Neural progenitor cell (in vitro differentiated cells): ENCODE data around the gene BBS9. TPM values are rescaled to one million over a fixed set of nuclear protein-coding genes. Genes with fewer than 3 reads are reported as not detected.

ENCODE experiments used
- DNase-seq: peaks from one replicate; pipeline ENCODE4 v3.0.0-alpha.2; 2016; ENCODE audit warnings: low spot score
- H2AFZ ChIP-seq: fragments of 200-600 bp; sonication (generic); replicated peaks from 2 replicates; pipeline ENCODE4 v1.6.1; 2016; ENCODE audit warnings: antibody characterized with exemption
- H3F3A ChIP-seq: fragments of 200-600 bp; sonication (generic); 2 replicates; pipeline ENCODE4 v1.6.1; 2016; ENCODE audit warnings: antibody characterized with exemption, low read depth
- H3K27ac ChIP-seq: fragments of 200-600 bp; sonication (generic); 2 replicates; pipeline ENCODE4 v1.5.1; 2016; ENCODE audit warnings: mild to moderate bottlenecking
- H3K27me3 ChIP-seq: fragments of 200-600 bp; sonication (generic); 2 replicates; pipeline ENCODE4 v1.6.1; 2016; ENCODE audit warnings: mild to moderate bottlenecking, moderate library complexity
- H3K36me3 ChIP-seq: fragments of 200-600 bp; sonication (generic); 2 replicates; pipeline ENCODE4 v1.5.1; 2016
- H3K4me1 ChIP-seq: fragments of 200-600 bp; sonication (generic); 2 replicates; pipeline ENCODE4 v1.6.1; 2016; ENCODE audit warnings: mixed run types
- H3K4me2 ChIP-seq: fragments of 200-600 bp; sonication (generic); 2 replicates; pipeline ENCODE4 v1.6.1; 2016
- H3K4me3 ChIP-seq: fragments of 200-600 bp; sonication (generic); 2 replicates; pipeline ENCODE4 v1.5.1; 2016
- H3K79me2 ChIP-seq: fragments of 200-600 bp; sonication (generic); 2 replicates; pipeline ENCODE4 v1.6.1; 2016; ENCODE audit warnings: low read depth
- H3K9ac ChIP-seq: fragments of 200-600 bp; sonication (generic); 2 replicates; pipeline ENCODE4 v1.6.1; 2016
- H3K9me3 ChIP-seq: fragments of 200-600 bp; sonication (generic); 2 replicates; pipeline ENCODE4 v1.5.1; 2016; ENCODE audit warnings: low read depth
- H4K20me1 ChIP-seq: fragments of 200-600 bp; sonication (generic); 2 replicates; pipeline ENCODE4 v1.6.1; 2016; ENCODE audit warnings: low read depth
- H3K27ac Mint-ChIP-seq: 3 replicates; pipeline ENCODE4 v1.8.0; 2021; ENCODE audit warnings: mixed read lengths
- H3K27me3 Mint-ChIP-seq: 2 replicates; pipeline ENCODE4 v1.8.0; 2022; ENCODE audit warnings: low read depth, mild to moderate bottlenecking, inconsistent platforms, moderate library complexity, mixed read lengths; ENCODE audit not compliant: insufficient read depth
- H3K36me3 Mint-ChIP-seq: 3 replicates; pipeline ENCODE4 v1.8.0; 2021; ENCODE audit warnings: mixed read lengths
- H3K4me1 Mint-ChIP-seq: 3 replicates; pipeline ENCODE4 v1.8.0; 2021; ENCODE audit warnings: mixed read lengths
- H3K4me3 Mint-ChIP-seq: 3 replicates; pipeline ENCODE4 v1.8.0; 2021; ENCODE audit warnings: mild to moderate bottlenecking, moderate library complexity, mixed read lengths
- H3K9me3 Mint-ChIP-seq: 3 replicates; pipeline ENCODE4 v1.8.0; 2020; ENCODE audit warnings: mixed read lengths
- EZH2 ChIP-seq: fragments of 200-600 bp; sonication (generic); IDR thresholded peaks from 2 replicates; pipeline ENCODE4 v1.6.1; 2017; ENCODE audit warnings: antibody characterized with exemption, mild to moderate bottlenecking, moderate library complexity
- EZH2phosphoT487 ChIP-seq: fragments of 200-600 bp; sonication (generic); IDR thresholded peaks from 2 replicates; pipeline ENCODE4 v1.6.1; 2017; ENCODE audit warnings: antibody characterized with exemption
- total RNA-seq: library from RNA; depleted of rRNA; stranded (reverse); fragments of >200 nt; gene quantifications from 2 replicates; pipeline ENCODE4 v1.2.3, GENCODE V29; 2015; ENCODE audit warnings: low replicate concordance
- TF ChIP-seq, protein P1 (sequence below): fragments of 200-600 bp; sonication (generic); IDR thresholded peaks from 2 replicates; pipeline ENCODE4 v1.5.1; 2017; ENCODE audit warnings: antibody characterized with exemption, mild to moderate bottlenecking

BBS9 gene
- total RNA-seq, 1 donor from 2014 or later: 40.3 TPM

DNA sequence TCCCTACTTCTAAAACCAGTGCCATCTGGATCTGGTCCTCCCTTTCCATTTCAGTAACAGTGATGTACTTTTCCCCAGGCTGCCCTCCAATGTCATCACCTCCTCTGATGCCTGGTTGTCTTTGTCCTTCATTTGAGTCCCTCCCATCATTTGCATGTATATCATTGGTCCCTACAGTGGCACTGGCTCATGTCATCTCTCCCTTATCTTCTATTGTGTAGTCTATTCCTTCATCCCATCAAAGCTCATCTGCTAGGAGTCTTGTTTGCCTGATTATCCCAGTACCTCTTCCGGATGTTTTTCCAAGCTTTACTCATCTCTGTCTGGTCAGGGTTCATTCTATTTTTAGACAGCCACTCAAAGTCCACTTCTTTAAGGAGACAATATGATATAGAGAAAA lies 483.1 kb downstream of the BBS9 start:
- Histone ChIP-seq H3K9ac (no peak overlapping the region), H3K9me3 (no peaks in the 10 kb centered on the region), H2AFZ (no peak overlapping the region), H3K4me2 (no peak overlapping the region), H3K27me3 (no peaks in the 10 kb centered on the region), H3F3A (no peaks in the 10 kb centered on the region), H3K4me1 (no peaks in the 10 kb centered on the region), H3K36me3 (no peaks in the 10 kb centered on the region), H3K4me3 (no peak overlapping the region), H4K20me1 (no peaks in the 10 kb centered on the region), H3K79me2 (no peaks in the 10 kb centered on the region), H3K27ac (no peak overlapping the region)
- H3K4me1 Mint-ChIP-seq: no peaks in the 10 kb centered on the region
- H3K27me3 Mint-ChIP-seq: no peaks in the 10 kb centered on the region
- H3K4me3 Mint-ChIP-seq: no peak overlapping the region
- H3K36me3 Mint-ChIP-seq: no peaks in the 10 kb centered on the region
- no peak for TF ChIP-seq EZH2
- TF ChIP-seq, protein P1, sequence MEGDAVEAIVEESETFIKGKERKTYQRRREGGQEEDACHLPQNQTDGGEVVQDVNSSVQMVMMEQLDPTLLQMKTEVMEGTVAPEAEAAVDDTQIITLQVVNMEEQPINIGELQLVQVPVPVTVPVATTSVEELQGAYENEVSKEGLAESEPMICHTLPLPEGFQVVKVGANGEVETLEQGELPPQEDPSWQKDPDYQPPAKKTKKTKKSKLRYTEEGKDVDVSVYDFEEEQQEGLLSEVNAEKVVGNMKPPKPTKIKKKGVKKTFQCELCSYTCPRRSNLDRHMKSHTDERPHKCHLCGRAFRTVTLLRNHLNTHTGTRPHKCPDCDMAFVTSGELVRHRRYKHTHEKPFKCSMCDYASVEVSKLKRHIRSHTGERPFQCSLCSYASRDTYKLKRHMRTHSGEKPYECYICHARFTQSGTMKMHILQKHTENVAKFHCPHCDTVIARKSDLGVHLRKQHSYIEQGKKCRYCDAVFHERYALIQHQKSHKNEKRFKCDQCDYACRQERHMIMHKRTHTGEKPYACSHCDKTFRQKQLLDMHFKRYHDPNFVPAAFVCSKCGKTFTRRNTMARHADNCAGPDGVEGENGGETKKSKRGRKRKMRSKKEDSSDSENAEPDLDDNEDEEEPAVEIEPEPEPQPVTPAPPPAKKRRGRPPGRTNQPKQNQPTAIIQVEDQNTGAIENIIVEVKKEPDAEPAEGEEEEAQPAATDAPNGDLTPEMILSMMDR: no peak
- TF ChIP-seq EZH2phosphoT487: no peak
- H3K9me3 Mint-ChIP-seq: no peaks in the 10 kb centered on the region
- DNase-seq: no peak
- no peak overlapping the region for H3K27ac Mint-ChIP-seq

DNA sequence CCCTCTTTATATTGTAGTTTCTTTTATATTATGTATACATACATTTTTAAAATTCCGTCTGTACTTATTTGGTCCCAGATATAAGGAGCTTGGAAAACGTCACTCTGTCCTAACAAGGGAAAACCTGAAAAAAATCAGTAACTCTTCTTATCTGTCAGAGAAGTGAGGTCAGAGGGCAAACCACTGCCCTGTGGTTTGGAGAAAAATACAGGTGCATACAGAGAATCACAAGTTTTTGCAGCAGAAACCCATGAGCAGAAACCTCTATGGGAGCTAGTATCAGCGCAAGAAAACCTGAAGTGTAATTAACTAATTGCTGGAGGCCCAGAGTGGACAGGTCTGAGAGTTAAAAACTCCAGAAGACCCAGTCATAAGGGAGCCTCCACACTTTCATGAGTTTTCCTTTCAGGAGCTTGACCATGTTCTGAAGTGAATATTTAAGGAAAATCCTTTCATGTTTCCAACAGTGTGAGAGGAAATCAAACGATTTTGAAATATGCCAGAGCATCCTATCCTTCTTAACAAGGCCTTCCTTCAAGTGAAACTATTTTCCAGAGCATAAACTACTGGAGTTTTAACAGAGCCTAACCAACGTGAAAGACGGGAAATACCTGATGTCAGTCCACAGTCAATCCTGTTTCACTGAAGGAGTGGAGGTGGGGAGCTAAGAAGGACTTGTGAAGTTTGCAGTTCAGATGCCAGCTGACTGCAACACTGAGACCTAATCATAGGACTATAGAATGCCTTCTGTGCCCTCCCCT lies 485.2 kb downstream of the BBS9 start:
- TF ChIP-seq EZH2phosphoT487 (no peak), EZH2 (no peak)
- TF ChIP-seq, protein P1: no peak
- DNase-seq: no peak
- Mint-ChIP-seq H3K4me3 (no peak overlapping the region), H3K9me3 (no peaks in the 10 kb centered on the region), H3K36me3 (no peaks in the 10 kb centered on the region), H3K27me3 (no peaks in the 10 kb centered on the region), H3K27ac (no peak overlapping the region), H3K4me1 (no peaks in the 10 kb centered on the region)
- Histone ChIP-seq H3K9ac (no peak overlapping the region), H2AFZ (no peak overlapping the region), H4K20me1 (no peaks in the 10 kb centered on the region), H3K27ac (no peak overlapping the region), H3F3A (no peaks in the 10 kb centered on the region), H3K4me1 (no peaks in the 10 kb centered on the region), H3K4me3 (no peak overlapping the region), H3K79me2 (no peaks in the 10 kb centered on the region), H3K36me3 (no peaks in the 10 kb centered on the region), H3K27me3 (no peaks in the 10 kb centered on the region), H3K4me2 (no peak overlapping the region), H3K9me3 (no peaks in the 10 kb centered on the region)

DNA sequence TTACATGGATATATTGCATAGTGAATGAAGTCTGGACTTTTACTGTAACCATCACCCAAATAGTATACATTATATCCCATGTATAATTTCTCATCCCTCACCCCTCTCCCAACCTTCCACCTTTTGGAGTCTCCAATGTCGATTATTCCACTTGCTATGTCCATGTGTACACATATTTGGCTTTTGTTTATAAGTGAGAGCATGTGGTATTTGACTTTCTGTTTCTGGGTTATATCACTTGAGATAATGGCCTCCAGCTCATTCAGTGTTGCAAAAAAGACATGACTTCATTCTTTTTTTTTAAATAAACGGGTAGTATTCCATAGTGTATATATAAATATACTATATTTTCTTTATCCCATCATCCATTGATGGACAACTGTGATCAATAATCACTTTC lies 487.4 kb downstream of the BBS9 start:
- Mint-ChIP-seq H3K9me3 (peaks cover 7% of the 10 kb centered on the region), H3K4me3 (no peak overlapping the region), H3K27me3 (no peaks in the 10 kb centered on the region), H3K36me3 (no peaks in the 10 kb centered on the region), H3K4me1 (no peaks in the 10 kb centered on the region), H3K27ac (no peak overlapping the region)
- no peak overlapping the region for H3K4me2 ChIP-seq
- no peak overlapping the region for H2AFZ ChIP-seq
- H3K4me3 ChIP-seq: no peak overlapping the region
- H3K4me1 ChIP-seq: no peaks in the 10 kb centered on the region
- H3K9ac ChIP-seq: no peak overlapping the region
- no peak for TF ChIP-seq EZH2
- TF ChIP-seq, protein P1: no peak
- no peak for TF ChIP-seq EZH2phosphoT487
- no peaks in the 10 kb centered on the region for H3F3A ChIP-seq
- no peaks in the 10 kb centered on the region for H3K9me3 ChIP-seq
- DNase-seq: no peak
- no peak overlapping the region for H3K27ac ChIP-seq
- H3K36me3 ChIP-seq: no peaks in the 10 kb centered on the region
- no peaks in the 10 kb centered on the region for H3K27me3 ChIP-seq
- H4K20me1 ChIP-seq: no peaks in the 10 kb centered on the region
- H3K79me2 ChIP-seq: no peaks in the 10 kb centered on the region
